ENCODE measurements around the gene CNTN4.

The CNTN4 gene

GRCh38 chr3:2268779-2269178 is 170.1 kb downstream of the CNTN4 start:
- DNase-seq (ENCODE audit: low read depth), result no peak

GRCh38 chr3:2274526-2274925 is 175.9 kb downstream of the CNTN4 start:
- DNase-seq (ENCODE audit: low read depth), result no peak

GRCh38 chr3:2283818-2284217 is 185.2 kb downstream of the CNTN4 start:
- no peak for DNase-seq (ENCODE audit: low read depth)

- DNase-seq (ENCODE audit: low read depth), result no peak
Observed at GRCh38 chr3:2300938-2301337, 202.3 kb downstream of the CNTN4 start.

GRCh38 chr3:2301361-2301760 is 202.7 kb downstream of the CNTN4 start:
- DNase-seq (ENCODE audit: low read depth), result no peak

GRCh38 chr3:2303566-2303965 is 204.9 kb downstream of the CNTN4 start:
- DNase-seq (ENCODE audit: low read depth), result no peak

- no peak for DNase-seq (ENCODE audit: low read depth)
Observed at GRCh38 chr3:2311022-2311421, 212.4 kb downstream of the CNTN4 start.

- no peak for DNase-seq (ENCODE audit: low read depth)
Observed at GRCh38 chr3:2317521-2317920, 218.9 kb downstream of the CNTN4 start.

- no peak for DNase-seq (ENCODE audit: low read depth)
Observed at GRCh38 chr3:2334921-2335320, 236.3 kb downstream of the CNTN4 start.

- no peak for DNase-seq (ENCODE audit: low read depth)
Observed at GRCh38 chr3:2343031-2343682, 244.5 kb downstream of the CNTN4 start.

- DNase-seq (ENCODE audit: low read depth), result no peak
Observed at GRCh38 chr3:2352134-2352762, 253.6 kb downstream of the CNTN4 start.

- no peak for DNase-seq (ENCODE audit: low read depth)
Observed at GRCh38 chr3:2354702-2355101, 256.0 kb downstream of the CNTN4 start.

- DNase-seq (ENCODE audit: low read depth), result no peak
Observed at GRCh38 chr3:2356298-2356950, 257.8 kb downstream of the CNTN4 start.

GRCh38 chr3:2360815-2361214 is 262.1 kb downstream of the CNTN4 start:
- DNase-seq (ENCODE audit: low read depth), result no peak

- DNase-seq (ENCODE audit: low read depth), result no peak
Observed at GRCh38 chr3:2362122-2362521, 263.5 kb downstream of the CNTN4 start.

GRCh38 chr3:2363854-2364253 is 265.2 kb downstream of the CNTN4 start:
- DNase-seq (ENCODE audit: low read depth), result no peak

- no peak for DNase-seq (ENCODE audit: low read depth)
Observed at GRCh38 chr3:2370317-2370716, 271.7 kb downstream of the CNTN4 start.

GRCh38 chr3:2372306-2372705 is 273.6 kb downstream of the CNTN4 start:
- DNase-seq (ENCODE audit: low read depth), result no peak

- DNase-seq (ENCODE audit: low read depth), result no peak
Observed at GRCh38 chr3:2375376-2375775, 276.7 kb downstream of the CNTN4 start.

- no peak for DNase-seq (ENCODE audit: low read depth)
Observed at GRCh38 chr3:2377281-2377680, 278.6 kb downstream of the CNTN4 start.

- DNase-seq (ENCODE audit: low read depth), result no peak
Observed at GRCh38 chr3:2390926-2391532, 292.4 kb downstream of the CNTN4 start.

GRCh38 chr3:2391896-2392295 is 293.2 kb downstream of the CNTN4 start:
- no peak for DNase-seq (ENCODE audit: low read depth)

GRCh38 chr3:2392981-2393380 is 294.3 kb downstream of the CNTN4 start:
- DNase-seq (ENCODE audit: low read depth), result no peak

All from activated T-cell treated with anti-CD3 and anti-CD28 coated beads for 1 hour (primary cell).